ENCODE results near the gene CLEC4F. TPM values are rescaled to one million over a fixed set of nuclear protein-coding genes. Genes with fewer than 3 reads are reported as not detected.
A peak's percentile ranks its signal among the peaks of the same experiment; 100 is the strongest.

CLEC4F gene
- total and polyA plus RNA-seq, 2 of the 13 experiments (the other 11 are each of a cell fraction or from before 2014, with no cell fraction given), result 0.12 to 0.13 TPM

GRCh38 chr2:70785137-70785911 lies 35.1 kb downstream of the CLEC4F start (continued):
- TF ChIP-seq SNAPC4 (CRISPR knock-in tag; IDR thresholded peaks at IDR 0.05) (no peak), JARID2 (CRISPR knock-in tag; IDR thresholded peaks at IDR 0.05; ENCODE audit: insufficient replicate concordance) (no peak), ZBTB10 (CRISPR knock-in tag; IDR thresholded peaks at IDR 0.05; ENCODE audit: borderline replicate concordance) (no peak), ZNF468 (CRISPR knock-in tag; IDR thresholded peaks at IDR 0.05) (no peak), ZNF281 (CRISPR knock-in tag; IDR thresholded peaks at IDR 0.05; ENCODE audit: borderline replicate concordance) (no peak), ZNF362 (CRISPR knock-in tag; IDR thresholded peaks at IDR 0.05; ENCODE audit: borderline replicate concordance) (no peak), ZBTB26 (CRISPR knock-in tag; IDR thresholded peaks at IDR 0.05; ENCODE audit: borderline replicate concordance) (no peak), CEBPB (IDR thresholded peaks at IDR 0.05; ENCODE audit: borderline replicate concordance, low read depth, low read length) (peak; percentile 6; the same call in 1 of the 2 replicates), ZBTB33 (CRISPR knock-in tag; IDR thresholded peaks at IDR 0.05) (no peak), HOXA5 (CRISPR knock-in tag; IDR thresholded peaks at IDR 0.05) (no peak)

Data from HepG2 (cell line).